Dedifferentiated amniotic fluid mesenchymal stem cell (primary cell): ENCODE measurements around the gene CDT1.

Source experiments
- DNase-seq: peaks from one replicate; pipeline ENCODE4 v3.0.0-alpha.2; 2016; ENCODE audit errors: extremely low spot score

CDT1 gene

DNA sequence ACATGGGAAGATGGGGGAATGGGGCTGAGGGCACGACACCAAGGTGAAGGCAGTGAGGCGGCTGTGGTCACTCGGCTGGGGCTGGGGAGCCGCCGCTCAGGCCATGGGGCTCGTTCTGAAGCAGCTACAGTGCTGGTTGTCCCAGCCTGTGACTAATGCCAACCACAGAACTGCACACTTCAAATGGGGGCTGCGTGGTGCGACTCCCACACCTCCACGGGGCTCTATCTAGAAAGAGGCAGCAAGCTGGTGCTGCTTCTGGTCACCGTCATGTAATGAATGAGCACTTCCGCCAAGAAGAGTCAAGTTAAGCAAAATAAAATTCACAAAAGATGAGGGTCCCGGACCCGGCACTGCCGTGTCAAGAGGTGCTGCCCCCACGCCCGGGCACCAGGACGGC lies 33.2 kb downstream of the CDT1 start:
- DNase-seq: no peak

DNA sequence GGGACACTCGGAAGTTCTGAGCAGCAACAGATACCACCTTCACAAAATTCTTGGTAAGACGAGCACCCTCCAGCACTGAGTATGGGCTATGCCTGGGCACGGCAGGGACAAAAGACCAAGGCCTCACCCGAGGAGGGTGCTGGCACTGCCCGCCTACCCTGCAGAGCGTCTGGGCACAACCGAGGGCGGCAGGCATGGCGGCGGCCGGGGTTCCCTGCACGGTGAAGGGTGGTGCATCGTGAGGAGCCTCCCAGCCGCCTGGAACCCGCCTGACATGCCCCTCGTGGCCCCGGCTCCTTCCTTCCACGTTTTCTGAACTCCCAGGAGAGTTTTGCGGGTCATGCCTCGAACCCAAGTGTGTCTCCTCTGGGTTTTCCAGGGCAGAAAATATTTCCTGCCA lies 34.2 kb downstream of the CDT1 start:
- no peak for DNase-seq

GRCh38 chr16:88838566-88838965 lies 35.0 kb downstream of the CDT1 start:
- DNase-seq: no peak

- DNase-seq: no peak
Measured at GRCh38 chr16:88839026-88839529, 35.5 kb downstream of the CDT1 start.

GRCh38 chr16:88839745-88840599 lies 36.4 kb downstream of the CDT1 start:
- DNase-seq: no peak

DNA sequence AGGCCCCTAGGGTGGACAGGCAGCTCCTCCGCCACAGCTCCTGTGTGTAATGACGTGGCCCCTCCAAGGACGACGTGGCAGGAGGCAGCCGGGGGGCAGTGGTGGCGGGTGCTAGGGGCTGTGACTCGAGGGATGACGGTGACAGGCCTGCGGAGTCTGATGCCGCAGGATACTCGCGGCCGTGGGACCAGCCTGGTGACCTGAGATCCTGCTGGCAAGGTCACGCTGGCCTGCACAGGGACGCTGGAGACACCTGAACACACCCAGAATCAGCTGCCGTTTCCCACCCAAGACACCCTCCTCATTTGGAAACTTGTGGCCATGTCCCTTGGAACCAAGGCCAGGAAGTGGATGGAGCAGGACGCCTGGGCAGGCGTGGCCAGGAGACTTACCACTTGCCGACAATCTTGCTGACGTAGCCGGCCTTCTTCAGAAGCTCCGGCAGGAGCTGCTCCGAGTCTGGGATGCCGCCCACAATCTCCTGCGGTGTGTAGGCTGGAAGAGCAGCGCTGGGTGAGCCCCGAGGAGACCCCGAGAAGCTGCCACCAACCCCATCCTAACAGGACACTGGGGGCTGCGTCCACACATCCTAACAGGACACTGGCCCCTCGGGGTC lies 37.1 kb downstream of the CDT1 start:
- no peak for DNase-seq

DNA sequence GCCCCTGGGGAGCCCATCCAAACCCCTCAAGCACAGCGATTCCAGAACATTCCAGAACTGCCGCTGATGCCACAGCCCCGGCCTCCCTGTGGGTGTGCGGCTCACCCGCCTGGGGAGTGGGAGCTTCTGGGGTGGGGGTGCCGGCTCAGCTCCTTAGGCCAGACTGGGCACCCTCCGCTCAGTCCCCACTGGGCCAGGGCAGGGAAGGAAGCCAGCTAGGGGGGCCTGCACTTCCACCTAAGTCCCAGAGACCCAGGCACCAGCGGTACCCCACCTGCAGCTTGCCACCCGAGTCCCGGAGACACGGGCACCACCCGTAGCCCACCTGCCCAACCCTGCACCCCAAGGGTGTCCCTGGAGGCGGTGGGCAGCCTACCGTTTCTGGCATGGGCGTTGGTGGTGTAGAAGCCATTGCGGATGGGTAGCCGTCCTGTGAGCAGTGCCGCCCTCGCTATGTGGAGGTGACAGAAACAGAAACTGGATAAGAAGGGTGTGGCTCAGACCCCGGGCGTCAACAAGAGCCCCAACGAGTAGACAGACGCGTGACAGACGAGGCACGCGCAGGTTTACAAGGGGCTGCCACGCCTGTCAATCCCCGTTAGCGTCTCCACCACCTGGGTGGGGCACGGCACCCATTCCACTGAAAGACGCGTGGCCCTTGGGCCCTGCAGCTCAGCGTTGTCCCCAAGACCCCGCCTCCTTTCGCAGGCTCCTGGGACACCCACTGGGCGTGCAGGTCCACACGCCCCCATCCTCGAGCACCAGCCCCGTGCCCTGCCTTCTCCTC lies 38.1 kb downstream of the CDT1 start:
- no peak for DNase-seq

- no peak for DNase-seq
Measured at GRCh38 chr16:88842308-88842756, 38.7 kb downstream of the CDT1 start.

DNA sequence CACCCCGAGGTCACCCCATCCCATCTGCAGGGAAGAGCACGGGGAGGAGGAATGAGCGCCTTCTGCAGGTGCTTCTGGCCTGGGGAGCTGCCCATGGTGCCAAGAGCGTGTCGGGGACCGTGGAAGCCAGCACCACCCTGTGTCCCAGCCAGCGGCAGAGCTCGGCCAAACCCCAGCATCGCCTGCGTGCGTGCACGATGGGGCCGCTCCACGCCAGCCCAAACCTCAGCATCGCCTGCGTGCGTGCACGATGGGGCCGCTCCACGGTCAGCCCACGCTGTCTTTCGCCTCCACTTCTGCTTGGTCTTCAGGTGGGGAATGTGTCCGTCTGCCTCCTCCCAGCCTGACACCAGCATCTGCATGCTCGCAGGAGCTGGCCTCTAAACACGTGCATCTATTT lies 39.2 kb downstream of the CDT1 start:
- DNase-seq: no peak

DNA sequence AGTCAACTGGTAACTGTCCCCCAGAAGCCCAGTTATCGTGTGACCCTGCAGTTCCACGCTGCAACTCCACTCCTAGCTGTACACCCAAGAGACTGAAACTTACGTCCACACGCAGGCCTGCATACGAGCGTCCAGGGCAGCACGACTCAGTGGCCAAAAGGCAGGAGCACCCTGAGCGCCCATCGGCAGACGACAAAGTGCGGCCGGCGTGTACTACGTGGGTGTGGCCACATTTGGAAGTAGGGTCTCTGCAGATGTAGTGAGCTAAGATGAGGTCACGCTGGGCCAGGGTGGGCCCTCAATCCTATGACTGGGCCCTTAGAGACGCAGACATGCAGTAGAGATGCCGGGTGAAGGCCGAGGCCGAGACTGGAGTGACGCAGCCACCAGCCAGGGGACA lies 39.7 kb downstream of the CDT1 start:
- no peak for DNase-seq

DNA sequence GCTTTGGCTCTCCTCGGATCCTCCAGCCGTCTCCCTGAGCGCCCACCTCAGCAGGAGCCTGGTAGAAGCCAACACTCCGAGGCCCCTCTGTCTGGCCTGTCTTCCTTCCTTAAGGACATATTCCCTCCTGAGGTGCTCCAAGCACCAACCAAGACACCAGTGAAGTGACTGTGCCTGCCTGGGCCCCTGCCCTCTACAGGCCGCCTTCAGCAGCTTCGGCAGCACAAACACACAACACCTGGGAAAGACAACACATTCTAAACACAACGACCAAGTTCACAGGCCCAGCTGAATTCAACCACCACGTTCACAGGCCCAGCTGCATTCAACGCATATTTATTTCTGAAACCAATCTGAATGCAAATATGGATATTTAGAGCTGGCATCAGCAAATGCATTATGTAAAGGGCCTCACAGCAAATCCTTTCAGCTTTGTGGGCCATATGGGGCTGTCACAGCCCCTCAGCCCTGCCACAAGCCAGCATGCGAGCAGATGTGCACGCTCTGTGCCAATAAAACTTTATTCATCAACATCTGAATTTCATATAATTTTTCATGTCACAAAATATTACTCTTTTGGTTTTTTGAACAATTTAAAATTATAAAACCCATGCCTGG lies 40.9 kb downstream of the CDT1 start:
- DNase-seq: no peak

DNA sequence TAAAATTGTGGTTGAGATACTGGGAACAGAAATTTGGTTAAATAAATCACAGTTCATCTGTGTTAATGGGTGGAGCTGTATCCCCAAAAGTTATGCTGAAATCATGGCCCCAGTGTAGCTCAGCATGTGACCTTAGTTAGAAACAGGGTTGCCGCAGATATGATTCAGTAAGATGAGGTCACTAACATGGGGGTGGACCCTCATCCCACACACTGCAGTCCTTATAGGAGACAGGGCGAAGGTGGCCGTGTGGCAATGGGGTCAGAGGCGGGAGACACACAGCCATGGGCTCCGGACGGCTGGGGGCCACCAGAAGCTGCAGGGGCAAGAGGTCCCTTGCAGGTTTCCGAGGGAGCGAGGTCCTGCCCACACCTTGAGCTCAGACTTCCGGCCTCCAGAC lies 42.5 kb downstream of the CDT1 start:
- no peak for DNase-seq

DNA sequence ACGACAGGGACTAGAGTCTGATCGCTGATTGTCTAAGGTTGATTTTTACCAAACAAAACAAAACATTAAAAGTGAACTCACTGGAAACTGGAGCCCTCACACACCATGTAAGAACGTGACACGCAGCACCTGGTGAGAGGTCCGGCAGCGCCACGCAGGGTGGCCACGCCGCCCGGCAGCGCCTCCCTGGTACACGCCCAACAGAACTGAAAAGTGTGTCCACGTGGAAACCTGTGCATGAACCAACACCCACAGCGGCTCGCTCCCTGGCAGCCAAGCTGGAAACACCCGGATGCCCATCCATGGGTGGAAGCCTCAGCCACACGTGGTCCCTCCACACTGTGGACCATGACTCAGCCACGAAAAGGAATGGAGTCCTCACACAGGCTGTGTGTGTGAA lies 44.1 kb downstream of the CDT1 start:
- DNase-seq: no peak

DNA sequence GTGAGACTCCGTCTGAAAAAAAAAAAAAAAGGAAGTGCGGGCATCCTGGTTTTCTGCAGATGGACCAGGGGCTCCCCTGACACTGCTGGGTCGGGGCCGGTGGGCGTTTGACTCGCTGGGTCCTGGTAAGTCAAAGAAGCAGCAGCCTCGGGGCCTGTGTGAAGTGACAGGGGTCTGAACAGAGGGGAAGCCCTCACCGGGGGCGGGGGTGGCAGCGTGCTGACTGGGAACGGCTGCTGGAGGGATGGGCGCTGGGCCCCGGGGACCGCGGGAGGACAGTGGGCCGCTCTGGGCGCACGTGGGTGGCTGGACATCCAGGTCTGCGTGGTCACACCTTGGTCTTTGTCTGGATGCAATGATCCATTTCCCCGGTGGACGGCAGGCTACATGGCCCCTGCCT lies 45.0 kb downstream of the CDT1 start:
- no peak for DNase-seq

GRCh38 chr16:88850531-88851199 lies 47.1 kb downstream of the CDT1 start:
- DNase-seq: no peak

DNA sequence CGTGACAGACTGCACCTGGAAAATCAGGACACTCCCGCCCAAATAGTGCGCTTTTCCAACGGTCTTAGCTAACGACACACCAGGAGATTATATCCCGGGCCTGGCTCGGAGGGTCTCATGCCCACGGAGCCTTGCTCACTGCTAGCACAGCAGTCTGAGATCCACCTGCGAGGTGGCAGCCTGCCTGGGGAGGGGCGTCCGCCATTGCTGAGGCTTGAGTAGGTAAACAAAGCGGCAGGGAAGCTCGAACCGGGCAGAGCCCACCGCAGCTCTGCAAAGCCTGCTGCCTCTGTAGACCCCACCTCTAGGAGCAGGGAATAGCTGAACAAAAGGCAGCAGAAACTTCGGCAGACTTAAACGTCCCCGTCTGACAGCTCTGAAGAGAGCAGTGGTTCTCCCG lies 48.0 kb downstream of the CDT1 start:
- no peak for DNase-seq

GRCh38 chr16:88853325-88853941 lies 49.8 kb downstream of the CDT1 start:
- DNase-seq: no peak

GRCh38 chr16:88854306-88855111 lies 50.9 kb downstream of the CDT1 start:
- no peak for DNase-seq

DNA sequence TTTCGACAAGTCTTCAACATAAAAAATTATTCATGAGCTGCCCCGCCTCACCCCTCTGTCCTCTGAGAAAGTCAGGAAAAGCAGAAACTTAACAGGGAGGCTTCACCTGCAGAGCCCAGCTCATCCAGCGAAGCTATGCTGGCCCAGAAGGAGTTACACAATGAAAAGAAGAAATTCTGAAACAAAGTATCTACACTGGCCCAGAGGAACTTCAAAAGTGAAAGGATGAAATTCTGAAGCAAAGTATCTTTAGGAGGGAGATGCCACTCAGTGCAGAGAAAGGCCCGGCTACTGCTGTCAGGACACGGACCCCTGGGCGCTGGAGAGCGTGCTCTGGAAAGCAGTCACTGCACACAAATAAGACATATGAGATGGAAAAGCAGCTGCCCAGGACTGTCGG lies 51.6 kb downstream of the CDT1 start:
- DNase-seq: no peak

DNA sequence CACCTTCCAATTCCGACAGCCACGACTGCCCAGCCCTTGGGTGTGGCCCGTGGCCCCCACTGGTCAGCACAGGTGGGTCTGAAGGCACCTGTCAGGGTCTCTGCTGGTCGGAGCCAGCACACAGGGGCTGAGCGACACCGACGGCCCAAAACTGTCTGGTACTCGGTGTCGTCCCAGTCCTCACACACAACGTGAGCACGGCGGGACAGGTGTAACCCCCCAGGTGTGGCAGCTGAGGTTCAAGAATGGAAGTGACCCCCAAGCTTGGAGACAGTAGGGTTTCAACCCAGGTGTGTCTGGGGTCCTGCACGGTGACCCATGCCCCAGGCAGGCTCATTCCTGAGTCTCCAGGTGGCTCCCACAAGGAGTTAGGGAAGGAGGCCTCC lies 52.1 kb downstream of the CDT1 start:
- no peak for DNase-seq
